Chondrocyte (in vitro differentiated cells): ENCODE measurements around the gene NFATC3. TPM values are rescaled to one million over a fixed set of nuclear protein-coding genes. Genes with fewer than 3 reads are reported as not detected.

Experiments used
- DNase-seq: peaks from one replicate; pipeline ENCODE4 v3.0.0; 2021; ENCODE audit warnings: mixed read lengths, low spot score
- H3K27ac Mint-ChIP-seq: one replicate; pipeline ENCODE4 v1.8.0; 2021; ENCODE audit warnings: mild to moderate bottlenecking, moderate library complexity, mixed read lengths; ENCODE audit not compliant: unreplicated experiment
- H3K27me3 Mint-ChIP-seq: 2 replicates; pipeline ENCODE4 v1.8.0; 2021; ENCODE audit warnings: low read depth, mixed read lengths
- H3K36me3 Mint-ChIP-seq: 2 replicates; pipeline ENCODE4 v1.8.0; 2021; ENCODE audit warnings: low read depth, mixed read lengths
- H3K4me1 Mint-ChIP-seq: 2 replicates; pipeline ENCODE4 v1.8.0; 2021; ENCODE audit warnings: low read depth, mild to moderate bottlenecking, mixed read lengths
- H3K4me3 Mint-ChIP-seq: one replicate; pipeline ENCODE4 v1.8.0; 2021; ENCODE audit warnings: mild to moderate bottlenecking, moderate library complexity, mixed read lengths; ENCODE audit not compliant: unreplicated experiment
- H3K9me3 Mint-ChIP-seq: 2 replicates; pipeline ENCODE4 v1.8.0; 2021; ENCODE audit warnings: low read depth, mixed read lengths
- long read RNA-seq: library from polyadenylated mRNA; stranded (forward); transcript quantifications from one replicate; pipeline ENCODE4 v2.0.0, GENCODE V29; 2021
- total RNA-seq: library from RNA; stranded (reverse); gene quantifications from 3 replicates; pipeline ENCODE4 v1.2.1, GENCODE V29; 2021
- TF ChIP-seq, protein P1 (sequence below): fragments of 200-600 bp; sonication (generic); IDR thresholded peaks from 2 replicates; pipeline ENCODE4 v1.5.0; 2021; ENCODE audit warnings: antibody characterized with exemption, mild to moderate bottlenecking, moderate library complexity

Gene NFATC3
- 32.2 to 38.0 TPM (median 37.7 TPM) in 3 replicates for total RNA-seq
- long read RNA-seq, full-length matches to known transcripts: 19 of 29 reads
- long read RNA-seq, partial matches to known transcripts: 2 of 29 reads
- long read RNA-seq, other reads (novel, unspliced or antisense): 8 of 29 reads

DNA sequence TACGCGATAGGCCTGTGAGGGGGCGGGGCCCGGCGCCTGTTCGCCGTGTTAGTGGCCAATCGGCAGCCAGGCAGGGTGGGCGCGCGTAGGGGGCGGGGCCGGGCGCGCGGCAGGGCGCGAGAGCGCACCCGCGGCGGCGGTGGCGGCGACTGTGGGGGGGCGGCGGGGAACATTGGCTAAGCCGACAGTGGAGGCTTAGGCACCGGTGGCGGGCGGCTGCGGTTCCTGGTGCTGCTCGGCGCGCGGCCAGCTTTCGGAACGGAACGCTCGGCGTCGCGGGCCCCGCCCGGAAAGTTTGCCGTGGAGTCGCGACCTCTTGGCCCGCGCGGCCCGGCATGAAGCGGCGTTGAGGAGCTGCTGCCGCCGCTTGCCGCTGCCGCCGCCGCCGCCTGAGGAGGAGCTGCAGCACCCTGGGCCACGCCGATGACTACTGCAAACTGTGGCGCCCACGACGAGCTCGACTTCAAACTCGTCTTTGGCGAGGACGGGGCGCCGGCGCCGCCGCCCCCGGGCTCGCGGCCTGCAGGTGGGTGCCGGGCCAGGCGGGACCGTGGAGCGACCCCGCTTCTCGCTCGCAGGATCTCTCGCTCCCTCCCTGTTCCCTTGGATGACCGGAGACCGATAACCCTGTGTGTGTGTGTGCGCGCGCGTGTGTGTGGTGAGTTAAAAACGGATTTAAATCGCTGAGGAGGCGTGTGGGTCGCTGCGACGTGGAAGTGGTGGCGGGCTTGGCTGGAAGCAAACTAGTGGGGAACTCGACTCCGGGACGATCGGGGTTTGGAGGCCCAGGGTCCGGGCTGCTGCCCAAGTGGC, at the start of gene NFATC3:
TSS of gene NFATC3 (plus strand) at position 112 of the 813 bp plus-strand sequence. CDS start at position 424, 312 bp downstream.
- Mint-ChIP-seq H3K4me3 (peak within 1 kb of the TSS; percentile 96), H3K4me1 (peaks cover 39% of the 10 kb centered on the region), H3K27ac (peak within 1 kb of the TSS; percentile 97), H3K36me3 (no peaks in the 10 kb centered on the region), H3K9me3 (no peaks in the 10 kb centered on the region), H3K27me3 (no peaks in the 10 kb centered on the region)
- peak; percentile 98 for DNase-seq
- TF ChIP-seq, protein P1, sequence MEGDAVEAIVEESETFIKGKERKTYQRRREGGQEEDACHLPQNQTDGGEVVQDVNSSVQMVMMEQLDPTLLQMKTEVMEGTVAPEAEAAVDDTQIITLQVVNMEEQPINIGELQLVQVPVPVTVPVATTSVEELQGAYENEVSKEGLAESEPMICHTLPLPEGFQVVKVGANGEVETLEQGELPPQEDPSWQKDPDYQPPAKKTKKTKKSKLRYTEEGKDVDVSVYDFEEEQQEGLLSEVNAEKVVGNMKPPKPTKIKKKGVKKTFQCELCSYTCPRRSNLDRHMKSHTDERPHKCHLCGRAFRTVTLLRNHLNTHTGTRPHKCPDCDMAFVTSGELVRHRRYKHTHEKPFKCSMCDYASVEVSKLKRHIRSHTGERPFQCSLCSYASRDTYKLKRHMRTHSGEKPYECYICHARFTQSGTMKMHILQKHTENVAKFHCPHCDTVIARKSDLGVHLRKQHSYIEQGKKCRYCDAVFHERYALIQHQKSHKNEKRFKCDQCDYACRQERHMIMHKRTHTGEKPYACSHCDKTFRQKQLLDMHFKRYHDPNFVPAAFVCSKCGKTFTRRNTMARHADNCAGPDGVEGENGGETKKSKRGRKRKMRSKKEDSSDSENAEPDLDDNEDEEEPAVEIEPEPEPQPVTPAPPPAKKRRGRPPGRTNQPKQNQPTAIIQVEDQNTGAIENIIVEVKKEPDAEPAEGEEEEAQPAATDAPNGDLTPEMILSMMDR: peak; percentile 43

DNA sequence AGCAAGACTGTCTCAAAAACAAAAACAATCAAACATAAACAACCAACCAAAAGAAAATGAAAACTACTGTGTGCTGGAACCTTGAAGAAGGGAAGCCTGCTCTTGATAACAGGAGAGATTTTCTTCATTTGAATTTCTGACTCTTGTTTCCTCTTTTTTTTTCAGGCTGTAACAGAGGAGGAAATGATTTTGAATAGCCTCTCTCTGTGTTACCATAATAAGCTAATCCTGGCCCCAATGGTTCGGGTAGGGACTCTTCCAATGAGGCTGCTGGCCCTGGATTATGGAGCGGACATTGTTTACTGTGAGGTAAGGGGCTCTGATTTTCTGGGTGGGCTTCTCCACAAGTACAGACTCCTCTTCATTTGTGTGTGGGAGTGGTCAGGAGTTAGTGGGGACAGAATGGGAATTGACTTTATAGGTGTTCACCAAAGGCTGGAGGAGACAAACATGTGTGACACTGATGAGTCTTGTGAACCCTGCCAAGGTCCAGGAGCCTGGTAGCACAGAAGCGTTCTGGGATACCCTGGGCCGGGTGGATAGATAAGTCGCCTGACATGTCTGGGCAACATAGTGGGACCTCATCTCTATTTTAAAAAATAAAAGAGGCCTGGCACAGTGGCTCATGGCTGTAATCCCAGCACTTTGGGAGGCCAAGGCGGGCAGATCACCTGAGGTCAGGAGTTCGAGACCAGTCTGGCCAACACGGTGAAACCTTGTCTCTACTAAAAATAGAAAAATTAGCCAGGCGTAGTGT, 47.2 kb upstream of the NFATC3 start:
- H3K4me3 Mint-ChIP-seq: no peak overlapping the region
- peak; percentile 44 for DNase-seq
- no peaks in the 10 kb centered on the region for H3K27me3 Mint-ChIP-seq
- TF ChIP-seq, protein P1: no peak
- H3K36me3 Mint-ChIP-seq: peaks cover 5% of the 10 kb centered on the region
- no peak overlapping the region for H3K27ac Mint-ChIP-seq
- H3K4me1 Mint-ChIP-seq: no peaks in the 10 kb centered on the region
- no peaks in the 10 kb centered on the region for H3K9me3 Mint-ChIP-seq

DNA sequence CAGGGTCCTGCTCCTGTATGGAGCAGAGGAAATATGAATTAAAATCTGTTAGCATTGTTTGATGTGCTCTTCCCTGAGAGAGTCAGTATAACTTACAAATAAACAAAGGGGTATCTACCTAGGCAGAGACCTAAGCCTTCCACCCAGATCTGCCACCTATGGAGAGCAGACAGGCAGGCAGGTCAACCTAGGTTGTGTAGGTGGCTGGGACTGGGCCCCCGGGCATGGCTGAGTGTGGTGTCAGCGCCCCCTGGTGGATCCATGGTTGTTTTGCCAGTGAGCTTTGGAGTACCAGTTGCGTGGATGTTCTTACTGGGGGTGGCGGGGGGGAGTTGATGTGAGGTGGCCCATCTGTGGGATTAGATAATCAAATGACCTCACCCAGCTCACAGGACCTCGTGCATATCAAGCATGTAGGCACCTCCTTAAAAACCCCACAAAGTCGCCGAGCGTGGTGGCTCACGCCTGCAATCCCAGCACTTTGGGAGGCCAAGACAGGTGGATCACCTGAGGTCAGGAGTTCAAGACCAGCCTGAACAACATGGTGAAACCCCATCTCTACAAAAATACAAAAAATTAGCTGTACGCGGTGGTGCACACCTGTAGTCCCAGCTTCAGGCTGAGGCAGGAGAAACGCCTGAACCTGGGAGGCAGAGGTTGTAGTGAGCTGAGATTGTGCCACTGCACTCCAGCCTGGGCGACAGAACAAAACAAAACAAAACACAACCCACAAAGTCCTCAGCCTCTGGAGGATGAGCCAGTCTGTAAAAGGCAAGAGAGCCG, 44.5 kb upstream of the NFATC3 start:
- TF ChIP-seq, protein P1: peak; percentile 89
- H3K27ac Mint-ChIP-seq: no peak overlapping the region

DNA sequence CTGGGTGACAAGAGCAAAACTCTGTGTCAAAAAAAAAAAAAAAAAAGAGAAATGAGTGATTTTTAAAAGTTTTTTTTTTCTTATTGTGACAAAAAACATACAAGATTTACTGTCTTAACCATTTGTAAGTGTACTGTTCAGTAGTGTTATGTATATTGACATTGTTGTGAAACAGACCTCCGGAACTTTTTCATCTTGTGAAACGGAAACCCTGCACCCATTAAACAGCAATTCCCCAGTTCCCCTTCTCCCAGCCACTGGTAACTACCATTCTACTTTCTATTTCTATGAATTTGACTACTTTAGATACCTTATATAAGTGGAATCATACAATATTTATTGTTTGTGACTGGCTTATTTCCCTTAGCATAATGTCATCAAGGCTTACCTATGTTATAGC, 43.4 kb upstream of the NFATC3 start:
- H3K27ac Mint-ChIP-seq: no peak overlapping the region
- DNase-seq: no peak
- H3K9me3 Mint-ChIP-seq: no peaks in the 10 kb centered on the region
- no peaks in the 10 kb centered on the region for H3K4me1 Mint-ChIP-seq
- TF ChIP-seq, protein P1: no peak
- H3K27me3 Mint-ChIP-seq: no peaks in the 10 kb centered on the region
- no peak overlapping the region for H3K4me3 Mint-ChIP-seq
- peaks cover 4% of the 10 kb centered on the region for H3K36me3 Mint-ChIP-seq

More for the DNA sequence above, 44.5 kb upstream of the NFATC3 start:
- H3K36me3 Mint-ChIP-seq: peaks cover 5% of the 10 kb centered on the region
- DNase-seq: peak; percentile 77
- H3K4me3 Mint-ChIP-seq: no peak overlapping the region
- H3K9me3 Mint-ChIP-seq: no peaks in the 10 kb centered on the region
- H3K4me1 Mint-ChIP-seq: no peaks in the 10 kb centered on the region
- no peaks in the 10 kb centered on the region for H3K27me3 Mint-ChIP-seq
